Kidney epithelial cell (primary cell): ENCODE measurements around the gene GGA1. TPM values are rescaled to one million over a fixed set of nuclear protein-coding genes. Genes with fewer than 3 reads are reported as not detected.

Experiments
- DNase-seq: peaks from one replicate; pipeline ENCODE4 v3.0.0-alpha.2; 2010; ENCODE audit warnings: low read depth
- H3K27me3 ChIP-seq: 2 replicates; pipeline ENCODE4 v1.6.0; 2011; ENCODE audit warnings: low read length; ENCODE audit not compliant: control insufficient read depth, insufficient read depth
- H3K36me3 ChIP-seq: 2 replicates; pipeline ENCODE4 v1.5.1; 2011; ENCODE audit warnings: low read length; ENCODE audit not compliant: control insufficient read depth, insufficient read depth
- H3K4me3 ChIP-seq: 2 replicates; pipeline ENCODE4 v1.5.1; 2011; ENCODE audit warnings: low read depth, mild to moderate bottlenecking, control low read depth, low read length
- CTCF ChIP-seq: IDR thresholded peaks from 2 replicates; pipeline ENCODE4 v1.5.1; 2011; ENCODE audit warnings: mild to moderate bottlenecking, moderate library complexity, low read length, control low read depth, inconsistent platforms; ENCODE audit not compliant: insufficient read depth, poor library complexity, severe bottlenecking
- total RNA-seq: library from RNA; depleted of rRNA; stranded (reverse); fragments of >200 nt; gene quantifications from 2 replicates; pipeline ENCODE4 v1.2.3, GENCODE V29; 2015

The GGA1 gene
- total RNA-seq, 1 donor from 2014 or later, result 65.9 TPM

- DNase-seq, result no peak
- TF ChIP-seq CTCF, result no peak
- H3K27me3 ChIP-seq, result no peaks in the 10 kb centered on the region
- H3K36me3 ChIP-seq, result peaks cover 6% of the 10 kb centered on the region
- no peak overlapping the region for H3K4me3 ChIP-seq
Observed at GRCh38 chr22:37628830-37629229, 20.2 kb downstream of the GGA1 start.

GRCh38 chr22:37629928-37630327, 21.3 kb downstream of the GGA1 start:
- Histone ChIP-seq H3K4me3 (no peak overlapping the region), H3K27me3 (no peaks in the 10 kb centered on the region), H3K36me3 (peaks cover 6% of the 10 kb centered on the region)
- TF ChIP-seq CTCF, result no peak
- DNase-seq, result no peak

GRCh38 chr22:37630839-37631435, 22.3 kb downstream of the GGA1 start:
- no peak overlapping the region for H3K4me3 ChIP-seq
- peaks cover 5% of the 10 kb centered on the region for H3K36me3 ChIP-seq
- no peaks in the 10 kb centered on the region for H3K27me3 ChIP-seq
- DNase-seq, result no peak
- no peak for TF ChIP-seq CTCF

GRCh38 chr22:37631448-37632173, 23.0 kb downstream of the GGA1 start:
- DNase-seq, result no peak
- no peak for TF ChIP-seq CTCF
- H3K4me3 ChIP-seq, result no peak overlapping the region
- H3K36me3 ChIP-seq, result peaks cover 5% of the 10 kb centered on the region
- H3K27me3 ChIP-seq, result no peaks in the 10 kb centered on the region

- TF ChIP-seq CTCF, result no peak
- Histone ChIP-seq H3K27me3 (no peaks in the 10 kb centered on the region), H3K4me3 (no peak overlapping the region), H3K36me3 (peaks cover 5% of the 10 kb centered on the region)
- no peak for DNase-seq
Observed at GRCh38 chr22:37632174-37633088, 23.8 kb downstream of the GGA1 start.
